Sigmoid colon (tissue), 4 donors: ENCODE measurements around the gene ARNT2.

Experiments
- EP300 ChIP-seq, 4 donors: sonication (generic); formaldehyde crosslinking; IDR thresholded peaks; one replicate each; pipeline ENCODE4 v1.6.1; 2017; ENCODE audit warnings: antibody characterized with exemption in 4 of 4
- POLR2A ChIP-seq, 2 donors: fragments of 450-650 bp; IDR thresholded peaks; one replicate each; pipeline ENCODE4 v1.6.1; 2016; ENCODE audit warnings: antibody characterized with exemption in 2 of 2, mild to moderate bottlenecking in 2 of 2, moderate library complexity in 2 of 2
- POLR2AphosphoS5 ChIP-seq, 4 donors: sonication (generic); formaldehyde crosslinking; IDR thresholded peaks; one replicate each; pipeline ENCODE4 v1.6.1; 2017; ENCODE audit warnings: antibody characterized with exemption in 4 of 4
- TF ChIP-seq, protein P1 (sequence below), 4 experiments: fragments of 450-650 bp in 3 of 4; fragments of 200-600 bp in 1 of 4; IDR thresholded peaks; one replicate each; pipeline ENCODE4 v1.5.1; 2016 to 2019; ENCODE audit warnings: antibody characterized with exemption in 4 of 4, mild to moderate bottlenecking in 3 of 4, moderate library complexity in 2 of 4

DNA sequence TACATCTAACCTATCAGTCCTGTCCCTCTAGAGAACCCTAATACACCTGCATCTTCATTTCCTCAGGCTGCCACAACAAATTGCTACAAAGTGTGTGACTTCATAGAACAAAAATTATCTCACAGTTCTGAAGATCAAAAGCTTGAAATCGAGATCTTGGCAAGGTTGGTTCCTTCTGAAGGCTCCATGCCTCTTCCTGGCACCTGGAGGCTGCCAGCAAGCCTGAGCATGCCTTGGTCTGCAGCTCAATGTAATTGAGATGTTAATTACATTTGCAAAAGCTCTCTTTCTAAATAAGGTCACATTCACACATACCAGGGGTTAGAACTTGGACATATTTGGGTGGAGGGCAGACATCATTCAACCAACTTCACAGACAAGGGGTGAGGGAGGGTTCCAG lies 204.5 kb downstream of the ARNT2 start:
- TF ChIP-seq, protein P1, sequence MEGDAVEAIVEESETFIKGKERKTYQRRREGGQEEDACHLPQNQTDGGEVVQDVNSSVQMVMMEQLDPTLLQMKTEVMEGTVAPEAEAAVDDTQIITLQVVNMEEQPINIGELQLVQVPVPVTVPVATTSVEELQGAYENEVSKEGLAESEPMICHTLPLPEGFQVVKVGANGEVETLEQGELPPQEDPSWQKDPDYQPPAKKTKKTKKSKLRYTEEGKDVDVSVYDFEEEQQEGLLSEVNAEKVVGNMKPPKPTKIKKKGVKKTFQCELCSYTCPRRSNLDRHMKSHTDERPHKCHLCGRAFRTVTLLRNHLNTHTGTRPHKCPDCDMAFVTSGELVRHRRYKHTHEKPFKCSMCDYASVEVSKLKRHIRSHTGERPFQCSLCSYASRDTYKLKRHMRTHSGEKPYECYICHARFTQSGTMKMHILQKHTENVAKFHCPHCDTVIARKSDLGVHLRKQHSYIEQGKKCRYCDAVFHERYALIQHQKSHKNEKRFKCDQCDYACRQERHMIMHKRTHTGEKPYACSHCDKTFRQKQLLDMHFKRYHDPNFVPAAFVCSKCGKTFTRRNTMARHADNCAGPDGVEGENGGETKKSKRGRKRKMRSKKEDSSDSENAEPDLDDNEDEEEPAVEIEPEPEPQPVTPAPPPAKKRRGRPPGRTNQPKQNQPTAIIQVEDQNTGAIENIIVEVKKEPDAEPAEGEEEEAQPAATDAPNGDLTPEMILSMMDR (IDR thresholded peaks at IDR 0.05), result no peak
- TF ChIP-seq POLR2AphosphoS5 (IDR thresholded peaks at IDR 0.05) (no peak), POLR2A (IDR thresholded peaks at IDR 0.05) (no peak), EP300 (IDR thresholded peaks at IDR 0.05) (no peak)
